HG03135 (cell line): Measurements from ENCODE around the gene FYN.

Experiments
- ATAC-seq: cut with Tn5 transposase; IDR thresholded peaks from one replicate; pipeline ENCODE4 v1.9.1; 2021; ENCODE audit warnings: mild to moderate bottlenecking, moderate library complexity; ENCODE audit not compliant: unreplicated experiment

Gene FYN

GRCh38 chr6:111884068-111884467 lies 10.8 kb upstream of the FYN start:
- ATAC-seq: no peak

GRCh38 chr6:111880181-111880888 lies 7.1 kb upstream of the FYN start:
- ATAC-seq: no peak

GRCh38 chr6:111875741-111876140 lies 2.5 kb upstream of the FYN start:
- ATAC-seq: no peak

- no peak for ATAC-seq
Observed at GRCh38 chr6:111874025-111874415, 768 bp upstream of the FYN start.

GRCh38 chr6:111872401-111873177 lies 663 bp downstream of the FYN start:
- ATAC-seq: peak; percentile 27

GRCh38 chr6:111871725-111872400 lies 1.4 kb downstream of the FYN start:
- ATAC-seq: no peak

- ATAC-seq: no peak
Observed at GRCh38 chr6:111871207-111871606, 2.0 kb downstream of the FYN start.

- no peak for ATAC-seq
Observed at GRCh38 chr6:111870742-111871064, 2.5 kb downstream of the FYN start.

GRCh38 chr6:111870051-111870741 lies 3.1 kb downstream of the FYN start:
- ATAC-seq: no peak

GRCh38 chr6:111866857-111867256 lies 6.4 kb downstream of the FYN start:
- no peak for ATAC-seq

GRCh38 chr6:111865909-111866546 lies 7.2 kb downstream of the FYN start:
- ATAC-seq: no peak

GRCh38 chr6:111865049-111865585 lies 8.1 kb downstream of the FYN start:
- no peak for ATAC-seq

- ATAC-seq: no peak
Observed at GRCh38 chr6:111864138-111865048, 8.9 kb downstream of the FYN start.

- no peak for ATAC-seq
Observed at GRCh38 chr6:111862741-111863140, 10.5 kb downstream of the FYN start.

- ATAC-seq: no peak
Observed at GRCh38 chr6:111862314-111862713, 10.9 kb downstream of the FYN start.

- ATAC-seq: no peak
Observed at GRCh38 chr6:111861431-111861885, 11.8 kb downstream of the FYN start.

GRCh38 chr6:111858347-111858746 lies 14.9 kb downstream of the FYN start:
- no peak for ATAC-seq

GRCh38 chr6:111857674-111858337 lies 15.4 kb downstream of the FYN start:
- ATAC-seq: no peak

- ATAC-seq: no peak
Observed at GRCh38 chr6:111855753-111856152, 17.5 kb downstream of the FYN start.
